GM18517 (cell line): Measurements from ENCODE around the gene BACH2.

ENCODE experiments used
- ATAC-seq: cut with Tn5 transposase; IDR thresholded peaks from one replicate; pipeline ENCODE4 v1.9.1; 2021; ENCODE audit warnings: mild to moderate bottlenecking, moderate library complexity; ENCODE audit not compliant: unreplicated experiment

Gene BACH2

GRCh38 chr6:90003941-90004340, 292.7 kb downstream of the BACH2 start:
- no peak for ATAC-seq

DNA sequence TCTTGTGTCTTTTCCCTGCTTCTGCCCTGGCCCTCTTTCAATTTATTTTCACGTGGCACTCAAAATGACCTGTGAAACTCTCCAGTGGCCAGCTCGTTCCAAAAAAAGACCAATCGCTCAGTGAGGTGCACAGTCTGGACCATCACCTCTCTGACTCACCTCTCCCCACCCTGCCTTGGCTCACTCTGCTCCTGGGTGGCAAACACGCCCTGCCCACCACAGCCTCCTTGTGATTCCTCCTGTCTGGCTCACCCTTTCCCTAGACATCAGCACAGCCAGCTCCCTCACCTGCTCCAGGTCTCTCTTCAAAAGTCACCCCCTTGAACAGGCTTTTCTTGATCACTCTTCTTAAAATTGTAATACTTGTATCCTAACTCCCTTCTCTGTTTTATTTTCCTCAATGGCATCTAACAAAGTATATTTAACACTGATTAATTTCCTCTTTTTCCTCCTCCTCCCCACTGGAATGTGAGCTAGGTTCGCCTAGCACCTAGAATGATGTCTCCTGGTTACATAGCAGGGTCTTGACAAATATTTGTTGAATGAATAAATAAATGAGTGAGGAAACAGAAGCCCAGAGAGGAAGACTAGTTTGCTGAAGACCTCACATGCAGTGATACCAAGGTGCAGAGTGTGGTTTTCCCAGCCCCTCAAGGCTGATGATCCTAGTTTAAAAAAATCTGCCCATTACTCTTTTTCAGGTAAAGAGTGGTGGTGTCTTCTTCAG, 293.4 kb downstream of the BACH2 start:
- no peak for ATAC-seq

GRCh38 chr6:90000864-90001731, 295.5 kb downstream of the BACH2 start:
- no peak for ATAC-seq

GRCh38 chr6:89999945-90000825, 296.5 kb downstream of the BACH2 start:
- ATAC-seq = no peak

- ATAC-seq = no peak
Measured at GRCh38 chr6:89999154-89999553, 297.5 kb downstream of the BACH2 start.

GRCh38 chr6:89997456-89998445, 298.9 kb downstream of the BACH2 start:
- no peak for ATAC-seq

DNA sequence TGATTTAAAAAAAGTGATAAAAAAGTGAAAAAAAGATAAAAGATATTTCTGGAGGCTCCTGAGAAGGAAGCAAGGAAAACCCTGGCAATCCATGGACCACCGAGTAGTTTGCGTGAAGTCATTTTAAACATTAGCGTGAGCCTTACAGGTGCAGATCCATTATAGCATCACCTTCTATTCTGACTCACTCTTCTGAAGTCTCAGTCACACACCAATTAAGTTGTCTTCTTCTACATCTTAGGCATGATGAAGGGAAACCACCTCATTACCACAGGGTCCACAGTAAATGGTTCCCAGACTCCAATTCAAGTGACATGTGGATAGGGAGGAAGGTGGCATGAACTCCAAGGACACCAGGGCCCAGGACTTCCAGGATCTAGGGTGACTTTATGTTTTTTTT, 303.2 kb downstream of the BACH2 start:
- ATAC-seq = no peak

DNA sequence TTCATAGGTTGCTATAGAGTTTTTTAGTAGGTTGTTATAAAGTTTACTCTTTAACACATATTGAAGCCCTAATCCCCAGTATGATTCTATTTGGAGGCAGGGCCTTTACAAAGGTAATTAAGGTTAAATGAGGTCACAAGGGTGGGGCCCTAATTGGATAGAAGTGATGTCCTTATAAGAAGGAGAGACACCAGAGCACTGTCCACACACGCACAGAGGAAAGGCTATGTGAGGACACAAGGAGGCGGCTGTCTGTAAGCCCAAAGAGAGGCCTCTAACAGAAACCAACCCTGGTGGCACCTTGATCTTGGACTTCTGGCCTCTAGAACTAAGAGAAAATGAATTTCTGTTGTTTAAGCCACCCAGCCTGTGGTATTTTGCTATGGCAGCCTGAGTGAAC, 303.8 kb downstream of the BACH2 start:
- ATAC-seq = no peak

GRCh38 chr6:89989742-89990141, 306.9 kb downstream of the BACH2 start:
- ATAC-seq = no peak

GRCh38 chr6:89987830-89988229, 308.8 kb downstream of the BACH2 start:
- no peak for ATAC-seq

DNA sequence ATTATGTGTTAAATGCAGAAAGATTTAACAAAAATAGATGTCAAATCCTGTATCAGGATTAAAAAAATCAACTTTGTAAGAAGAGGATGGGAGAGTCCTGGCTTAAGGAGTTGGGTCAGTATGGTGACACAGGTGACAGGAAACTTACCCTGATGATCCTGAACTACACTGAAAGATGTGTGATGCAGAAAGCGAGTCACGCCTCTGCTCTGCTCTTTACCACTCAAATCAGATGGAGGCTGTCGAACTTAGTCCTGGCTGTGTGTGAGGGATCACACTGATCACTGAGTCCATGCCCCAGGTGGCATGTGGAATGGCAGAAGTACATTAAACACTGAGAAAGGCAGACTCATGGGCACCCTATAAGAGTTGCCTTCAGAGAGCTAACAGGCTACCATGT, 309.5 kb downstream of the BACH2 start:
- no peak for ATAC-seq

DNA sequence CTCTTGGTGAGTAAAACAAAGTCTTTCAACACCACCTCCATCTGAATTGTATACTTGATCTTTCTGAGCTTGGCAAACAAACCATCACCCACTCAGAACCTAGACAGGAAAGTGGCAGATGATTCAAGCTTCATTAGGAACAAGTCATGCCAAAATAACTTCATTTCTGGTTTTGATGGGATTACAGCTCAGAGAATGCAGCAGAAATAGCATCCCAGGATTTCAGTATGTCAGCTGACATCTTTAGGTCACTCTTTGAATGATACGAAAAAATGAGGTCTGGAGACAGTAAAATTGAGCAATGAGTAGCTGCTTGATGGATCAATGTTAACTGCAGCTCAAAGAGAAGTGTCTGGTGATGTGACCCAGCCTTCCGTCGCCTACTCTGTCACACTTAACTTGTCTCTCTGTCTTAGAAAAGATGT, 310.0 kb downstream of the BACH2 start:
- ATAC-seq = no peak

- ATAC-seq = no peak
Measured at GRCh38 chr6:89985751-89986493, 310.7 kb downstream of the BACH2 start.

DNA sequence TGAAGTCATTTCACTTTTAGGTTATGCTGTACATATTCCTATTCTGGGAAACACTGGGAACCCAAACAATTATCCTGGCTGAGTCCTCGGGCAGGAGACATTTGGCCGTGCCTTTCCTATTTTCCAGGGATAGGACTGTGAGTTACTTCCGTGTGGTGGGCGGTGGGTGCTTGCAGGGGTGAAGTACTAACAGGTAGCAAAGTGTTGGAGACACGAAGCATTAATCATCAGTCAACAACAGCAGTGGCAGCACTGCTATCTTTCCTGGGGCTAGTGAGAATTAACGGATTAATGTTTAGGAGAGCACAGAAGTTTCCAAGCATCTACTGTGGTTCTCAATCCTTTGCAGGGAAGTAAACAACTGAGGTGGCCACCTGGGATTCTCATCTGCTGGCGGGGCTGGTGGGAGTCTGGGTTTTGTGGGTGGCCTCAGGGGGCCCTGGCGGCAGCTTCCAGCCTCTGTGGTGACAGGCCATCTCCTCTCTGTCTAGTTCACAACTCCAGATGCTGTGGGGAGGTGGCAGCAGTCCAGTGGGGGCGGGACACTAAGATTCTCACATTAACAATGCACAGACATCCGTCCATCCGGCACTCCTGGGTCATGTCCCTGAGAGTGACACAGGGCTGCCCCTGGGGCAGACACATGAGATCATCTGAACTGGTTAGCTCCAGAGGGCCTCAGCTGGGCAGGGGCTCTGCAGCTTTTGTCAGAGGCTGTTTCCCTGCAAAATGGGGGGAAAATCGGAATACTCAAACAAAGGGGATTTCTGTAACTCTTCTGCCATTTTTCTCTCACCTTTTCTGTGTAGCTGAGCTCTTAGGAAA, 311.5 kb downstream of the BACH2 start:
- ATAC-seq = no peak

- no peak for ATAC-seq
Measured at GRCh38 chr6:89980353-89980752, 316.3 kb downstream of the BACH2 start.

- no peak for ATAC-seq
Measured at GRCh38 chr6:89979481-89980119, 317.0 kb downstream of the BACH2 start.

DNA sequence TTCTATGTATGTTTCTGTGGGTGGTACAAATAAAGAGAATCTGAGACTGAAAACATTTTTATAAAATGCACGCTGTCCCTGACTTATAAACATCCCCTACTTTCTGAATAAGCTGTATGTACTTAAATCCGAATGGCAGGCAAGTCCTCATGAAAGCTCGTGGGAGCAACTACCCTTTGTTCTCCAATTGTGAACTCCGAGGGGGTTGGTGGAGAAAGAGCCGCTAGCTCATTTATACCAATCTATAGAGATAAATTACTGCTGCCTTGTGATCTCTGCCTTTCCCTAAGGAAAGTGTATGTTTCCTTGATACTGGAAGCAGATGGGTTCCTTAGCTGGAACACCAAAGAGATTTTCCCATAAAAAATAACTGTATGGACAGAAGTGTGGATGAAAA, 317.9 kb downstream of the BACH2 start:
- ATAC-seq = no peak
